NCI-H2029 (cell line): Measurements from ENCODE around the gene CDK15.

ENCODE experiments used
- DNase-seq: peaks from one replicate; lab custom pipeline; 2025; lab: John Stamatoyannopoulos, UW

CDK15 gene

DNA sequence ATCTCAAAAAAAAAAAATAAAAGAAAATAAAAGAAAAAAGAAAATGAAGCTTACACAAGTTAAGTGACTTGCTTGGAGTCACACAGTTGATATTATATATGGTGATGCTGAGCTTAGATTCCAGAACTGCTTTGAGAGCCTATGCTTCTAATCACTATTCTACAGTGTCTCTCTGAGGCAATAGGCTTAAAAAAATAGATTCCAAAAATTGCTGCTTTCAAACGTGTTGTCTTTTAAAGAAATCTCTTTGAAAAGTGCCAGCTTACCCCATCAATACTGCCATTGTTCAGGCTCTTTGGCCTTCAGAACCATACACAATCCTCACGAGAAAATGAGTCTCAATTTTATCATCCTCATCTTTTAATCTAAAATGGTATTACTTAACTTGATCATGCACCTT is 102.6 kb downstream of the CDK15 start:
- no peak for DNase-seq

DNA sequence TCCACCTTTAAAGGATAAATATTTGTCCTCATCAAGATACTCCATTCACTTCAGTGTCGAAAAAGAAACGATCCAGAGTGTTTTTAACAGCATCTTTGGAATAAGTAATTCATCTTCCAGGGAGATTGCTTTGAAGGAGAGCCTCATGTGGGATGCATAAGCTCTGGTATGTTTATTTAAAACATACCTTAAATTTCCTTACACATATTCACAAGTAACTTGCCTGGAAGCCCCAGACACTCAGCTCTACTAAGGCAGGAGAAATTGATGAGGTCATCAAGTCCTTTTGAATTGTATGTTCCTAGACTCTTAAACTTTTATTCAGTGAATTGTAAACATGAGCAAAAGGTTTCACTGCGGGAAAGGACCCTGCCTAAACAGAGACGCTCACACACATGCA is 103.0 kb downstream of the CDK15 start:
- no peak for DNase-seq

- no peak for DNase-seq
Measured at GRCh38 chr2:201909961-201910361, 103.6 kb downstream of the CDK15 start.

DNA sequence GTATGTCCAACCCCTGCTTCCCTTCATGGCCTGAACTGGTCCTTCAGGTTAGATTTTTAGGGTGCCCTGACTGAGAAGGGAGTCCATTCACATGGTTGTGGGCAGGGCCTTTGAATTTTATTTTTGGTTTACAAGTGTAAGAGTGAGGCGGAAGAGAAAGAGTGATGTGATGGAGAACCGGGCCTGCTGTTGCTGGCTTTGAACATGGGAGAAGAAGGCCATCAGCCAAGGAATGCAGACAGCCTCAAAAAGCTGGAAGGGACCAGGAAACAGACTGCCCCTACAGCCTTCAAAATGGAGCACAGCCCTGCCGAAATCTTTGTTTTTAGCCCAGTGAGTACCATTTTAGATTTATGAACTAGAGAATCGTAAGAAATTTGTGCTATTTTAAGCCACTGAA is 105.0 kb downstream of the CDK15 start:
- DNase-seq, result no peak

- DNase-seq, result no peak
Measured at GRCh38 chr2:201913201-201913600, 106.9 kb downstream of the CDK15 start.

GRCh38 chr2:201915446-201915845 is 109.1 kb downstream of the CDK15 start:
- DNase-seq, result no peak

DNA sequence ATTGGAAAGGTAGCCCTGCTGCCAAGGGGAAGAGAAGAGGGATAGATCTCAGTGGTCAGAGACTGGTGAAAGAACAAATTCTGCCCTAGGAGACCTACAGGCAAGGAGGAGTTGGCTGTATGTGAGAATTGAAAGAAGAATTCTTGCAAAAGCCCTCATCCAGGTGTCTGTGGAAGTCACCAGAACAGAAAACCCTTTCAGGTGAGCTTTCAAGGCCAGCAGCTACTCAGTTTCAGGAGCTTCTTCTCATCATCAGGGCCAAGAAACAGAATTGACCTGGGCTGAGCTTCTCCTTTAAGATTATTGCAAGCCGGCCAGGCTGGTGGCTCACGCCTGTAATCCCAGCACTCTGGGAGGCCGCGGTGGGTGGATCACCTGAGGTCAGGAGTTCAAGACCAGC is 110.2 kb downstream of the CDK15 start:
- DNase-seq, result no peak

DNA sequence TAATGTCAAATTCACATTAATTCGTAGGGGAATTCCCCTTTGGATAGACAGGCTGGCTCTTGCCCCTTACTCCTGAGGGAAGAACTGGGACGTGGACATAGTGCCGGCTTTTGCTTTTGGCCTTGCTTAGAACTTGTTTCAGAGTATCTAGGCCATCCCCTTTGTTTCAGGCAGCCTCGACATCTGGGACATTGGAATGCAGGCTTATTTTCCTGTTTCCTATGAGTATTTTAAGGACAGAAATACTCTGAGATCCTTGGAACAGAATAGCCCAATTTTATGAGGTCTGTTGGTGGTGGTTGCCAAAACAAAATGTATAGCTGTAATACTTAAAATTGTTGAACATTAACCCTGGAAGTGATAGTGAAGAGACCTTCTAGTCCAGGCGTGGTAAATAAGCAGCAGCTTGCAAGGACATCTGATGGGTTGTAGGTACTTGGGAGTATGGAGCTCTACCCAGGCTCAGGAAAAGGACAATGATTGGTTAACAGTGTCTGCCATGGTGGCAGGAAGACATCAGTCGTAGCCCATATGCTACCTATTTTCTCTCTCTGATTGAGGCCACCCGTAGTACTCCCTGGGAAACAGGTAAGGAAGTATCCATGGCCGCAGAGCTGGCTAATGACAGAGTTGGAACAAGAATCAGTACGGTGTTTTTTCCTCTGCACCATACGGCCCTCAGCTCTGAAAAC is 112.4 kb downstream of the CDK15 start:
- no peak for DNase-seq

DNA sequence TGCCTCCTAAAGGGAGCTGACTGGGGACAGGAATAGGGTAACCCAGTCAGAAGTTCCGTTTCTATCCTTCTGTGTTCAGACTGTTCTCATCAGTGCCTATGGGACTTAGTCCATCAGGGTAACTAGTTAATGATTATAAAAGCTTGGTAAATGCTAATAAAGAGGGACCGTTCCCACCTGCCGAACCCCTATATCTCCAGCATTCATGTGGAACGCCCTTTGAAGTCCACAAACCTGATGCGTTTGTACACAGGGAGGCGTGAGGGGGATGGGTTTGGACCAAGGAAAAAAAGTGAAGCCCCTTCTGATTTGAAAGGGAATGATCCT is 112.9 kb downstream of the CDK15 start:
- no peak for DNase-seq

GRCh38 chr2:201923436-201924328 is 117.3 kb downstream of the CDK15 start:
- no peak for DNase-seq

DNA sequence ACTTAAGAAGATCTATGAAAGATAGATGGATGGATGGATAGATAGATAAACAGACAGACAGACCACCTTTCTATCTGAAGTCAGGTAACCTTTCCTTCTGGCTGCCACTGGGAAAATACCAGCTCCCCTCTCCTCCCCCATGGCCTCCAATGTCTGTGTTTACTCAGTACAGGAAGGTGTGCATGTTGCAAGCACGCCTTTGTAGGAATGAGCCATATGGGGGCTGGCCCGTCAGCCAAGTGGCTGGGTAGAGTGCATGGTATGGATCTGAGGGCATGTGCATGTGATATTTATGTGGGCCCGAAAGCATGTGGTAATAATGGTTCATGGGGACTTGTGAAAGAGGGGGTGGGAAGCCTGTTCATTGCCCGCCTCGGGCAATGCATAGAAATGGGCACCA is 118.1 kb downstream of the CDK15 start:
- DNase-seq, result no peak

DNA sequence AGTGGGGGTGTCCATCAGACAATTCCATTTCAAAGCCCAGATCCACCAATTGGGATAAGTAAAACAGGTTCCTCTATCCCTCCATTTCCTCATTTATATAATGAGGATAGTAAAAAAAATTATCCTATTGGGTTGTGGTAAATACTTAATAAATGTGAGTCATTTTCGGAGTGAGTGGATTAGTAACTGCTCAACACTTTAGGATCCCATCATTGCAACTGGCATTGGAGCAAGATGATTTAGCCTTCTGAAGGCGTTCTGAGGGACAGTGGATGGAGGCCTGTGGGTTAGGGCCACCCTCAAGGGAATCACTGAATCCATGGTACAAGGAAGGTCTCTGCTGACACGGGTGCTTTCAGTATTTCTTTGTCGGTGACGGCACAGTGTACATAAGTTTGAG is 118.7 kb downstream of the CDK15 start:
- no peak for DNase-seq

GRCh38 chr2:201926067-201926466 is 119.7 kb downstream of the CDK15 start:
- no peak for DNase-seq

DNA sequence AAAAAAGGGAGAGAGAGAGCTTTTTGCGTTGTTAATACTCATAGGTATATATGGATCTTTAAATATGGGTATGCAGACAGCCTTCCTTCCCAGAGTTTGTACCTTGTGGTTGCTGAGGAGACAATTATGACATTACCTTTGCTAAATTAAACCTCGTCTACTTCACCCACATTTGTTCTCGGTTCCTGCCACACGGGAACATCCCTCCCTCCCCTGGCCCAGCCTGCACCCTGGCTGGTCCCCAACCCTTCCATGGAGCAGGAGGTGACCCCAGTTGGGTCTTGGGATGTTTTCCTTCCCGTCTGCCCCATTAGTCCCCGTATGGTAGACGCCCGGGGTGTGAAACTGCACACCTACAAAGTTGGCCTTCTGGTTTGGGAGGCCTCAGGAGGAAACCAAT is 122.0 kb downstream of the CDK15 start:
- no peak for DNase-seq

- no peak for DNase-seq
Measured at GRCh38 chr2:201929281-201930026, 123.1 kb downstream of the CDK15 start.

DNA sequence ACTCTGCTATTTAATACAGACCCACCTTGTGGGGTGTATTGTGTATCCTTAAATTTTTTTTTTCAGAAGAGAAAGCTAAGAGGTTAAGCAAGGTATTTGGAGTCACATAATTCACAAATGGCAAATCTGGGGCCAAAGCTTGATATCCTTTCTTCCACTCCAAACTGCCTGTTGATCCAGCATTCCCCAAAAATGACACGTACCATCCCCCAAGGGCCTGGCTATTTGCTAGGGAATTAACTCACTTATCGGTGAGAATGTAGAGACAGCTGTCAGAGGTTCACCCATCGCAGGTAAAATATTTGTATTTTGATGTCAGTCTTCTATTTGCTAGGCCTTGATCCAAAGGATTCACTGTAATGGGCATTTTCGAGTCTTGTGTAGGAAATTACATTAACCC is 123.7 kb downstream of the CDK15 start:
- no peak for DNase-seq

DNA sequence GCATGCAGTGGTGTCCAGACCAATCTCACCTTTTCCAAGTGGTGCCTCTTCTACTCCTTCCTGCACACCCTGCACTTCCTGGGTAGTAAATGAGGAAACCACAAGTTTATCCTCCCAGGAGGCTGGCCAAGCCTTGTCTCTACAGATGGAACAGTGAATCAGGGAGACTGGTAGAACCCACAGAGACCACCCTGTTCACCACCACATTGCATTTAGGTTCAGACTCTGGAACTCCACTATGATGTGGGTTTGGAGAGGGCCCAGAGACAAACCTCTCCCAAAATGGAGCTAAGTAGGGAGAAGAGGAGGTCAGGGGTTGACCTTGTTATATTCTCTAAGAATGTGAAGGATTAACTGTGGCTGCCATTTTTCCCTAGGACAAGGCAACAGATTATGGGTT is 124.5 kb downstream of the CDK15 start:
- DNase-seq, result no peak

DNA sequence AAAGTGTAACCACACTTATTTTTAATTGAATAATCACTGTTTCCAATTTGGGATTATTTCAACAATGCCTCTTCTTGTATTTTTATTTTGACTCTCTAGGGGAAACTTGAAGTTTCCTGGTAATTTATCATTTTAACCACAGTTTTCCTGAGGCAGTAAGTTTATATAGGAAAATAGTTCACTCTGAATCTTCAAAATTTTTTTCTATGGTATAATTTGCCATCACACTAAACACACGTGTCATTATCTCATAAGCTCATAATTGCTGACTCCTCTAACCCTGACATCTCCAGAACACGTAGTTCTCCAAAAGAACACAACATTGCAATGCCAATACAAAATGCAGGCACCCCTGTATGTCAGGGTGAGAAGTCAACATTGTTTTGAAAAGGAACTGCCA is 125.1 kb downstream of the CDK15 start:
- DNase-seq, result no peak

DNA sequence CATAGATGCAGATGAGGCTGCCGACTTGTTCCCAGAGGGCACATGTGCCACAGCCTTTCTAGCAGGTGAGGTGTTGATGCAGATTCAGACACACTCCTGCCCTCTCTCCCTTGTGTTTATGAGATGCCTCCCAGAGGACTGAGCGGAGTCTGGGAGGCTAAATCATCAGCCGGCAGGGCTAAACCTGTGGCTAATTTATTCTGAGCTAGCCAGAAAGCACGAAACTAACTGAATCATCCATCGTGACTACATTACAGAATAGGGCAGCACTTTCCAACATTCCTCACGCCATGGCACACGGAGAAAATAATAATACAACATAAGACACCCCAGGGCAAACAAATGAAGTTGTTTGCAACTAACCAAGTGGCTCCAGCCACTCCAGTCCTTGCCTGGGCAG is 125.6 kb downstream of the CDK15 start:
- DNase-seq, result no peak

DNA sequence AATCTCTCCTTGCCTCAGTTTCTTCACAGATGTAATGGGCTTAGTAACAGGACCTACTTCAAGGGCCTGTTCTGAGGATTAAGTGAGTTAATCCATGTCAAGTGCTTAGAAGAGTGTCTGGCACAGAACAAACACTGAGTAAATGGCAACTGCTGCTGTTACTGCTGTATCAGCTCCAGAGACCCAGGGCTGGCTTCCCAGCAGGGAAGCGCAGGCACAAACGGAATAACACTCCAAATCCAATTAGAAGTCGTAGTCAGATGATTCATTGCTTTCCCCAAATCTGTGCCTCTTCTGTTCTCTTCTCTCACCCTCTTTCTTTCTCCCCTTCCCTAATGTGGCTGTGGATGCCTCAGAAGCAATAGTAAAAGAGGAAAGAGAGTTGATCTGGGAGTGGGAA is 126.2 kb downstream of the CDK15 start:
- DNase-seq, result no peak

DNA sequence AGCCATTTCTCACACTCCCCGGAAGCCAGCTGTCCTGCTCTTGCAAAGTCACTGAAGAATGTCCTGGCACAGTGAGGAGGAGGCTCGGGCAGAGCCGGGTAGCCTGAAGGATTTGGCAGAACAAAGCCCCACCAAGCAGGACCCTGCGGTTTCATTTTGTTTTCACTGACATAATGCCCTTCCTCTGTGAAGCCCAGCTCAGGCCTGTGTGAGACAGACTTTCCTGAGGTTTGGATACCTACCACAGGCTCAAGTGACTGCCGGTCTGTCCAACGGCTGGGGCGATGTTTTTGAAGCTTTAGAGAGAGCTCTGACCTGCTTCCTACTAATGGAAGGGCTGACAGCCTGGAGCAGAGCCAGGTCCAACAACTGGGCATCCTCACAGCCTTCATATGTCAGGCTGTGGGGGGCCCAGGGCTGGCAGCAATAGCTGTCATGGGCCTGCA is 127.5 kb downstream of the CDK15 start:
- DNase-seq, result no peak

DNA sequence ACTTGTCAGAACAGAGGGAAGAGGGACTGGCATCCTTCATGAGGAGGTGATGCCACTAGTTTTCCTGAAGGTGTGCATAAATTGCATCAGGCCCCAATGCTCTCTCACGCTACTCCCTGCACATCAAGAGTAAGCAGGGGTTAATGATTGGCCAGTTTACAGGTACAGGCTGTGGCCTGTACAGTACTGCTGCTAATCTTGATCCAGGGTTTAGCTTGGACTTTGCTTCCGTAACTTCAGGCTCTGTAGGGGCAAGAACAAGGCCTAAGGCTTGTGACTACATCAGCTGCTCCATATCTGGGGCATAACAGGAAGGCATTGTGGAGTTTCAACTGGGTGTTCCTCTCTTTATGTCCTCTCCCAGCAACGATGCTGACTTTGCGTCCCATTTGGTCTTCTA is 130.5 kb downstream of the CDK15 start:
- DNase-seq, result no peak

GRCh38 chr2:201937343-201937742 is 131.0 kb downstream of the CDK15 start:
- no peak for DNase-seq
